Measurements from ENCODE around the gene CD300H. TPM values are rescaled to one million over a fixed set of nuclear protein-coding genes. Genes with fewer than 3 reads are reported as not detected.

The CD300H gene
- total RNA-seq, 4 donors from 2014 or later: not detected

DNA sequence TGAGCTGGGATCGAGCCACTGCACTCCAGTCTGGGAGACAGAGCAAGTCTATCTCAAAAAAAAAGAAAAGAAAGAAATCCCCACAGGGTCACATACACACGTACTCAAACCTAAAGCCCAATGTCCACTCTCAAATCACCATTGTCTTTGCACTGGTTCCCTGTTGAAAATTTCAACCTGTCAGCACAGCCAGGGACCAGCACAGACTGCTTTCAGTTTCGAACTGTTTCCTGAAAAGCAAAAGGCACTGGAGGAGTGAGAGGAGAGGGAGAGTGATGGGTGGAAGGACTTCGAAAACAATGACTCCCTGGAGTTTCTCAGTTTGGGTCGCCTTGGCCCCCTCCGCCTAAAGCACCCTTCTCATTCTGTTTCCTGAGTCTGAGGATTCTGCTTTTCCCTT, 12.4 kb downstream of the CD300H start:
- Histone ChIP-seq H3K9me3 (no peaks in the 10 kb centered on the region), H3K4me3 (replicated peaks in 1 of 3) (no peak overlapping the region), H3K4me1 (no peaks in the 10 kb centered on the region), H3K27me3 (no peaks in the 10 kb centered on the region), H3K36me3 (no peaks in the 10 kb centered on the region), H3K27ac (no peak overlapping the region)
- WGBS, 2 donors: 65 to 75% methylated on average over 6 of the region's 6 CpGs
- TF ChIP-seq, protein P1, sequence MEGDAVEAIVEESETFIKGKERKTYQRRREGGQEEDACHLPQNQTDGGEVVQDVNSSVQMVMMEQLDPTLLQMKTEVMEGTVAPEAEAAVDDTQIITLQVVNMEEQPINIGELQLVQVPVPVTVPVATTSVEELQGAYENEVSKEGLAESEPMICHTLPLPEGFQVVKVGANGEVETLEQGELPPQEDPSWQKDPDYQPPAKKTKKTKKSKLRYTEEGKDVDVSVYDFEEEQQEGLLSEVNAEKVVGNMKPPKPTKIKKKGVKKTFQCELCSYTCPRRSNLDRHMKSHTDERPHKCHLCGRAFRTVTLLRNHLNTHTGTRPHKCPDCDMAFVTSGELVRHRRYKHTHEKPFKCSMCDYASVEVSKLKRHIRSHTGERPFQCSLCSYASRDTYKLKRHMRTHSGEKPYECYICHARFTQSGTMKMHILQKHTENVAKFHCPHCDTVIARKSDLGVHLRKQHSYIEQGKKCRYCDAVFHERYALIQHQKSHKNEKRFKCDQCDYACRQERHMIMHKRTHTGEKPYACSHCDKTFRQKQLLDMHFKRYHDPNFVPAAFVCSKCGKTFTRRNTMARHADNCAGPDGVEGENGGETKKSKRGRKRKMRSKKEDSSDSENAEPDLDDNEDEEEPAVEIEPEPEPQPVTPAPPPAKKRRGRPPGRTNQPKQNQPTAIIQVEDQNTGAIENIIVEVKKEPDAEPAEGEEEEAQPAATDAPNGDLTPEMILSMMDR (IDR thresholded peaks at IDR 0.05): no peak
- no peak for TF ChIP-seq POLR2A (IDR thresholded peaks at IDR 0.05)
- DNase-seq: no peak
- intact Hi-C loops (cut with DNase I): no loop called here

DNA sequence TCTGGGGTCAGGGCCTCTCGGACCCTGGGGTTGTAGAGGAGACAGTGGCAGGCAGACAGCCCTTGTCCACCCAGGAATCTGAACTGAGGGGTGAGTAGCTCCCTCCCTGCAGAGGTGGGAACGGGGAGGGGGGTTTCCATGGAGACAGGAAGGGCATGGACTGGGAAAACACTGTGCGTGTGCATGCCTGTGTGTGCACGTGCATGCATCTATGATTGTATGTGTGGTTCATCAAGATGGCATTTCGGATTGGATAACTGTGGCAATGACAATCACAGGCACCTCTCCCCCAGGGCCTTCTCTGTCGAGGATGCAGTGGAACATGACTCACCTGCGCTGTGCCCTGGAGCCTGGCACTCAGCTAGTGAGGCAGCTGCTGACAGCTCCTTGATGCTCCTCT, 15.3 kb downstream of the CD300H start:
- TF ChIP-seq, protein P1 (IDR thresholded peaks at IDR 0.05): no peak
- no peak for TF ChIP-seq POLR2A (IDR thresholded peaks at IDR 0.05)
- Histone ChIP-seq H3K4me3 (replicated peaks in 1 of 3) (no peak overlapping the region), H3K4me1 (no peaks in the 10 kb centered on the region), H3K9me3 (no peaks in the 10 kb centered on the region), H3K27me3 (no peaks in the 10 kb centered on the region), H3K27ac (no peak overlapping the region), H3K36me3 (no peaks in the 10 kb centered on the region)
- no peak for DNase-seq
- intact Hi-C loops (cut with DNase I): no loop called here
- WGBS, 2 donors: 53 to 61% methylated on average over 7 of the region's 7 CpGs

DNA sequence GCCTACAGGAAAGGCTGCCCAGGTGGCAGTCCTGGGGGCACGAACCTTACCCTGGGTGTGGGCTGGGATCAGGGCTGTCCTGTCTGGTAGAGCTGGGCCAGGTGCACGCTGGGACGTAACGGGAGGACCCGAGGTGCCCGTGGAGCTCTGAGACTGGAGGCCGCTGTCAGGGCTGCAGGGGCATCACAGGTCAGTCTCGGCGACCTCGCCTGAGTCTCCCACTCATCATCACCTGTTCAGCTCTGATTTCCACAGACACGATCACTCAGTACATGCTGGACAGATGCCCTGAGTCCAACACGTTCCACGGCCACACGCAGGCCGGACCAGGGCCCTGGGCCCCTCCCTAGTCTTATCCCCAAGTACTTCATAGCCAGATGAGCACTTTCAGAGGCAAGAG, 16.7 kb downstream of the CD300H start:
- Histone ChIP-seq H3K9me3 (no peaks in the 10 kb centered on the region), H3K4me3 (replicated peaks in 1 of 3) (no peak overlapping the region), H3K27ac (no peak overlapping the region), H3K36me3 (no peaks in the 10 kb centered on the region), H3K4me1 (peaks cover 0 to 5% of the 10 kb centered on the region in 2 donors), H3K27me3 (no peaks in the 10 kb centered on the region)
- intact Hi-C loops (cut with DNase I): no loop called here
- TF ChIP-seq, protein P1 (IDR thresholded peaks at IDR 0.05): no peak
- no peak for TF ChIP-seq POLR2A (IDR thresholded peaks at IDR 0.05)
- 74 to 89% methylated on average over 13 to 15 of the region's 15 CpGs for WGBS, 2 donors
- DNase-seq: no peak

DNA sequence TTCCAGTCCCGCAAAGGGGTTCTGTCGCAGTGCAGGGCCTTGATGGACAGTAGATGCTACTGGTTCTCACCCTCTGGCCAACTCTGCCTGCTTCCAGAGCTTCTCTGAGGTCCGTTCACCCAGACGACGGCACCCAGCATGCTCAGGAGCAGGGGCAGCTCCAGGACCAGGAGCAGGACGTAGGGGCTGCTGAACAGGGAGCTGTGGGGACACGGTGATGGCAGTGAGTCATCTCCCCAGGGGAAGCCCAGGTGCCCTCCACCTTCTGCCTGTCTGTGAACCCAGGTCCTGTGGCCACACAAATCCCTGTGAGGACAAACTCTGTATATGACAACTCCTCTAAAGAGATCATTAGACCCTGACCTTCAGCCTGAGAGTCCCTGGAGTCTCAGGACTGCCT, 18.0 kb downstream of the CD300H start:
- no peak for DNase-seq
- peaks cover 0 to 8% of the 10 kb centered on the region in 2 donors for H3K4me1 ChIP-seq
- WGBS, 2 donors: 96 to 100% methylated on average over 2 of the region's 7 CpGs
- H3K27ac ChIP-seq: no peak overlapping the region
- no peak overlapping the region for H3K4me3 ChIP-seq (replicated peaks in 1 of 3)
- H3K27me3 ChIP-seq: no peaks in the 10 kb centered on the region
- TF ChIP-seq, protein P1 (IDR thresholded peaks at IDR 0.05): no peak
- TF ChIP-seq POLR2A (IDR thresholded peaks at IDR 0.05): no peak
- H3K36me3 ChIP-seq: no peaks in the 10 kb centered on the region
- no peaks in the 10 kb centered on the region for H3K9me3 ChIP-seq
- intact Hi-C loops (cut with DNase I): no loop called here

DNA sequence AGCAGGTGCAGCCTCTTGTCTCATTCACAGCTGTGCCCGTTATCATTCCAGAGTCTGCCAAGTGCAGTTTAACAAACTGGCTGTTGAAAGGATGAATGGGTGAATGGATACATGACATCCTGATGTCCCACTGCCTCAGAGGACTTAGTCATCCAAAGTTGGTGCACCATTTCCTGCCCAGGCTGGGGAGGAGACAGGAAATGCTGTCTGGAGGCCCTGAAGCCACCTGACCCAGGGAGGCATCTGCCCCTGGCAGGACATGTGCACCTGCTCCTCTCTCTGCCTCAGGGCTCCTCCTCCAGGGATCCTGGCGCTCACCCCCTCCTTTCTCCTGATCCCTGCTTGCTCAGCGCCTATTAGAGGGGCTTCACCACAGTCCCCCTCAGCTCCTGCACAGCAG, 19.6 kb downstream of the CD300H start:
- WGBS, 2 donors: 80 to 93% methylated on average over 3 of the region's 3 CpGs
- intact Hi-C loops (cut with DNase I): no loop called here
- TF ChIP-seq, protein P1 (IDR thresholded peaks at IDR 0.05): no peak

More for the DNA sequence above, 19.6 kb downstream of the CD300H start:
- Histone ChIP-seq H3K9me3 (no peaks in the 10 kb centered on the region), H3K27me3 (no peaks in the 10 kb centered on the region), H3K36me3 (no peaks in the 10 kb centered on the region), H3K4me1 (peaks cover 0 to 8% of the 10 kb centered on the region in 2 donors), H3K27ac (no peak overlapping the region), H3K4me3 (replicated peaks in 1 of 3) (no peak overlapping the region)
- DNase-seq: no peak
